Ecto neural progenitor cell (in vitro differentiated cells): ENCODE data around the gene WDR7.

ENCODE experiments used
- DNase-seq: peaks from one replicate; pipeline ENCODE4 v3.0.0-alpha.2; 2018; ENCODE audit warnings: low spot score

The WDR7 gene

GRCh38 chr18:57083485-57083884 lies 432.3 kb downstream of the WDR7 start:
- DNase-seq = no peak

GRCh38 chr18:57084331-57085271 lies 433.4 kb downstream of the WDR7 start:
- DNase-seq = no peak

- DNase-seq = no peak
Observed at GRCh38 chr18:57085371-57085770, 434.2 kb downstream of the WDR7 start.

GRCh38 chr18:57086163-57086562 lies 435.0 kb downstream of the WDR7 start:
- DNase-seq = no peak
